T-helper 17 cell (primary cell): ENCODE results near the gene ARHGEF12. TPM values are rescaled to one million over a fixed set of nuclear protein-coding genes. Genes with fewer than 3 reads are reported as not detected.
A peak's percentile ranks its signal among the peaks of the same experiment; 100 is the strongest.

Experiments used
- ATAC-seq: fragments of 150-1000 bp; cut with Tn5 transposase; 2 replicates; pipeline ENCODE4 v1.10.0; 2021; ENCODE audit warnings: mild to moderate bottlenecking, moderate library complexity
- DNase-seq, 3 donors: peaks; one replicate each; pipeline versions ENCODE4 v3.0.0 to v3.0.0-alpha.2; 2020 to 2021
- H3K9me3 ChIP-seq: one replicate; pipeline ENCODE4 v1.7.0; 2013; ENCODE audit warnings: low read length, mild to moderate bottlenecking; ENCODE audit not compliant: control insufficient read depth, poor library complexity, severe bottlenecking
- H3K27ac Mint-ChIP-seq: one replicate; pipeline ENCODE4 v1.8.0; 2022; ENCODE audit warnings: mild to moderate bottlenecking, moderate library complexity, mixed read lengths
- H3K27me3 Mint-ChIP-seq: one replicate; pipeline ENCODE4 v1.8.0; 2022; ENCODE audit warnings: mixed read lengths
- H3K36me3 Mint-ChIP-seq: one replicate; pipeline ENCODE4 v1.8.0; 2022; ENCODE audit warnings: low read depth, mixed read lengths
- H3K4me1 Mint-ChIP-seq: one replicate; pipeline ENCODE4 v1.8.0; 2022; ENCODE audit warnings: mild to moderate bottlenecking, mixed read lengths
- H3K4me3 Mint-ChIP-seq: one replicate; pipeline ENCODE4 v1.8.0; 2022; ENCODE audit warnings: mild to moderate bottlenecking, moderate library complexity, mixed read lengths
- total RNA-seq, 4 donors: library from RNA in 2 of 4; stranded (reverse) in 2 of 4; gene quantifications; one replicate each; pipeline ENCODE4 v1.2.3 and lab custom pipeline; 2022 to 2026

Gene ARHGEF12, protein sequence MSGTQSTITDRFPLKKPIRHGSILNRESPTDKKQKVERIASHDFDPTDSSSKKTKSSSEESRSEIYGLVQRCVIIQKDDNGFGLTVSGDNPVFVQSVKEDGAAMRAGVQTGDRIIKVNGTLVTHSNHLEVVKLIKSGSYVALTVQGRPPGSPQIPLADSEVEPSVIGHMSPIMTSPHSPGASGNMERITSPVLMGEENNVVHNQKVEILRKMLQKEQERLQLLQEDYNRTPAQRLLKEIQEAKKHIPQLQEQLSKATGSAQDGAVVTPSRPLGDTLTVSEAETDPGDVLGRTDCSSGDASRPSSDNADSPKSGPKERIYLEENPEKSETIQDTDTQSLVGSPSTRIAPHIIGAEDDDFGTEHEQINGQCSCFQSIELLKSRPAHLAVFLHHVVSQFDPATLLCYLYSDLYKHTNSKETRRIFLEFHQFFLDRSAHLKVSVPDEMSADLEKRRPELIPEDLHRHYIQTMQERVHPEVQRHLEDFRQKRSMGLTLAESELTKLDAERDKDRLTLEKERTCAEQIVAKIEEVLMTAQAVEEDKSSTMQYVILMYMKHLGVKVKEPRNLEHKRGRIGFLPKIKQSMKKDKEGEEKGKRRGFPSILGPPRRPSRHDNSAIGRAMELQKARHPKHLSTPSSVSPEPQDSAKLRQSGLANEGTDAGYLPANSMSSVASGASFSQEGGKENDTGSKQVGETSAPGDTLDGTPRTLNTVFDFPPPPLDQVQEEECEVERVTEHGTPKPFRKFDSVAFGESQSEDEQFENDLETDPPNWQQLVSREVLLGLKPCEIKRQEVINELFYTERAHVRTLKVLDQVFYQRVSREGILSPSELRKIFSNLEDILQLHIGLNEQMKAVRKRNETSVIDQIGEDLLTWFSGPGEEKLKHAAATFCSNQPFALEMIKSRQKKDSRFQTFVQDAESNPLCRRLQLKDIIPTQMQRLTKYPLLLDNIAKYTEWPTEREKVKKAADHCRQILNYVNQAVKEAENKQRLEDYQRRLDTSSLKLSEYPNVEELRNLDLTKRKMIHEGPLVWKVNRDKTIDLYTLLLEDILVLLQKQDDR (N-terminal part only)
- total RNA-seq (10 to 100 TPM; 12.9 to 31.3 TPM), total RNA-seq (lab: John Stamatoyannopoulos, UW) (27.6 to 83.9 reads per million in 2 donors)

DNA sequence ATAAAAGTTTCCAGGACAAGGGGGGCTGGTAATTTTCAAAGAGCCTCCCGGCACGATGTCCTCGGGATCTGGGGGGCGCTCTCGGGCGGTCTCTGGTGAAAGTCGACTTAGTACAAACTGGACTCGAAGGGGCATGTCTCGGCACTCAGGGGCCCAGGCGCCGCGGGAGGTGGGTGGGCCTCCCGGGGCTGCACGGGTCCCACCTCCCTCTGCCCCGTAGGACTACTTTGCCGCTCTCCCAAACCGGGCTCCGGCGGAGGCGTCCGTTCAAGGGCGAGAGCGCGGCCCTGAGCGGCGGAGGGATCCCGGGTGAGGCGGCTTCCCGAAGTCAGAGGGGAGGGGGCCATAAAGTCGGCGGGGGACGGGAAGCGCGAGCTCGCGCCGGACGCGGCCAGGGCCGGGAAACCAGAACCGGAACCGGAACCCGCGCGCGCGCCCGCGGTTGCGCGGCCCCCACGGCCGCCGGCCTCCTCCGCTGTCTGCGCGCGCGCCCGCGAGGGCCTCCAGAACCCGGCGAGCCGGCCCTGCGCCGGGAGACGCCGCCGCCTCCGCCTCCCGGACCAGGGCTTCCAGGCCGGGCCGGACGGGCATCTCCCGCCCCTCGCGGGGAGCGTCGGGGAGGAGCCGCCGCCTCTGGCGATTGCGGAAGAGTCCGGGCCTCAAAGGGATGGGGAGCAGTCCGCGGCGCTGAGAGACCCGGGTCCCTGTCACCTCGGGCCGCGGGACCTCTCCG lies at the start of gene ARHGEF12:
Gene ARHGEF12 (plus strand): TSS at position 506 of the 733 bp plus-strand sequence. CDS start 831 bp downstream, outside the sequence.
- peaks cover 26% of the 10 kb centered on the region for H3K27me3 Mint-ChIP-seq

DNA sequence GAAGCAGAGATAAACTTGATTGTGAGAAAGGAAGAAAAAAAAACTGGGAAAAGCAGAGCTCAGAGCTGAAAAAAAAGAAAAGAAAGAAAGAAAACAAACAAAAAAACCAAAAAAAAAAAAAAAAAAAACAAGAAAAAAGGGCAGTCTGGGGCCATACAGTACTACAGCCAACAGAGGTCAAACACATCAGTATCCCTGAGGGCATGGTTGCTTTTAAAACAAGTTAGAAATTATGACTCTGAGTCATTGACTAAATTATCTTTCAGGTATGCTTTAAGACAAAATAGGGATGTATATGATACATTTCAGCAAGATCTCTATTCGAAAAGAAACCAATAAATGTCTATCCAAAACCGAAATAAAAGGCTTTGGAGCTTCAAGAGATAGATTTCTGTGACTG lies 48.2 kb upstream of the ARHGEF12 start:
- H3K9me3 ChIP-seq: no peaks in the 10 kb centered on the region
- DNase-seq (no peak), ATAC-seq (no peak)
- peaks cover 2% of the 10 kb centered on the region for H3K36me3 Mint-ChIP-seq
- H3K27ac Mint-ChIP-seq: no peak overlapping the region
- peaks cover 4% of the 10 kb centered on the region for H3K4me1 Mint-ChIP-seq
- no peak overlapping the region for H3K4me3 Mint-ChIP-seq
- peaks cover 49% of the 10 kb centered on the region for H3K27me3 Mint-ChIP-seq

More for the DNA sequence above, at the start of gene ARHGEF12:
- Mint-ChIP-seq H3K27ac (peak within 1 kb of the TSS; percentile 62), H3K36me3 (no peaks in the 10 kb centered on the region), H3K4me3 (peak within 1 kb of the TSS; percentile 93), H3K4me1 (peaks cover 24% of the 10 kb centered on the region)
- ATAC-seq (peak; percentile 65), DNase-seq (peak; percentile 46 to 61 (median 49))
- peaks cover 4% of the 10 kb centered on the region for H3K9me3 ChIP-seq

DNA sequence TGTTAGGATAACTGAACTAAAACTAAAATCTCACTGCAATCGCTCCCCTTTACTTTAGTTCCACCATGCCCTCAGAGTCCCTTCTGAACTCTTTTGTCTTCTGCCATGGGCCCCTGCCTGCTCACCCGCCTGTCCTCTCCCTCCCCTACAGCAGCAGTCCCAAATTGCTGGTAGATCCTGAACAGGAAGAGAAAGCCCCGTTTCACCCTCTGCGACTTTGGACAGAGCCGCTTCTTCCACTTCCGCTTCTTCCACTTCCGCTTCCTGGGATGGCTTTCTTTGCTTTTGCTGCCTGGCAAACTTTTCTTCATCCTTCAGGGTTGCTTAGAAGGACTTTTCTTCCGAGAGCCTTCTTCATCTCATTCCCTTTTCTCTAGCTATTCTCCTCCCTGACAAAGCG lies 46.8 kb upstream of the ARHGEF12 start:
- DNase-seq (no peak), ATAC-seq (no peak)
- H3K9me3 ChIP-seq: no peaks in the 10 kb centered on the region
- Mint-ChIP-seq H3K4me3 (no peak overlapping the region), H3K27ac (no peak overlapping the region), H3K4me1 (peaks cover 4% of the 10 kb centered on the region), H3K36me3 (peaks cover 2% of the 10 kb centered on the region), H3K27me3 (peaks cover 63% of the 10 kb centered on the region)

DNA sequence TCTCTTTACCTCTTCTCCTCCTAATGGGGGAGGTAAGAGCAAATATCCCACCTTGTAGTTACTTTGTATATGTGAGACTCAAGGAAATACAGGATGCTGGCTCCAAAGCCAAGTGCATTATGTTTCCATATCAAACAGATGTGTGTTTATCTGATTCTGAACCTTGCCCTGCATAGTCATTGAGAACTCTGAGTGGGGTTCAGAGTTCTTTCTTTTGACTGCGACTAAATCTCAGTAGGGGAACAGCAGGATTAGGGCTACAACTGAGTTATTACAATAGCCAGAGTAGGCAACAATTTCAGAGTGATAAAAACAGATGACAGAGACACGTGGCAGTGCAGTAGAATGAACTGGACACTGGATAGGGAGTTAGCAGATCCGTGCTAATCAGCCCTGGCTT lies 45.3 kb upstream of the ARHGEF12 start:
- Mint-ChIP-seq H3K36me3 (peaks cover 2% of the 10 kb centered on the region), H3K27me3 (peaks cover 74% of the 10 kb centered on the region)

DNA sequence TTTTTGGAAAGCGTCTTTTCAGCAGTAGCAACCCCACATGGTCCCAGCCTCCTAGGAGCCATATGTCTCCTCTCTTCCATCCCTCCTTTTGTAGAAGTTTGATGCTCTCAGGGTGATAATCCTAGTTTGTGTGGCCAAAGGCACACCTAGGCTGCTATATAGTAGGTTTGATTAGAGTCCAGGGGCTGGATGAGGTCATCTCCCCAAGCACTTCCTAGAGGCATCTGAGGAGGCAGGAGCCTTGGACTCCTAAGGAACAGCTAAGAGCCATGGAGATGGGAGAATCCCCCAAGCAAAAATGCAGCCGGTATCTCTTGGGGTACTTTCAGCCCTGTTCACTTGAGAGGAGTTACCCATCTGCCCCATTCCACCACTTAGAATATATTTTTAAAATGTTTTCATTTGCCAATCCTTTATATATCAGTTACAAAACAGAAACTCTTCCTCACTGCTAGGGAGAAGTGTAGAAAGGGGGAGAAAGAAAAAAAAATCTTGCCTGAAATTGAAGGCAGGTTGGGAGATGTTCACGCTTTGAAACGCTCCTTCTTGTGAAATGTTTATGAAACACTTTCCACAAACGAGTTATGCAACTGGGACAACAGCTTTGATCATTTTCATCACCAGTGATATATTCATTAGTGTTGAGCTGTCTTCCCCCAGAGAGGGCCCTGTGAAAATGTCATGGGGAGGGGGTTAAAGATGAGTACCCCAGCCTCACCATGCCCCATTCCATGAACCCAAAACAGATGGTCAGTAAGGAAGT lies 43.0 kb upstream of the ARHGEF12 start:
- no peaks in the 10 kb centered on the region for H3K9me3 ChIP-seq
- peaks cover 8% of the 10 kb centered on the region for H3K4me1 Mint-ChIP-seq
- no peak overlapping the region for H3K27ac Mint-ChIP-seq
- DNase-seq (no peak), ATAC-seq (no peak)
- no peak overlapping the region for H3K4me3 Mint-ChIP-seq
- peaks cover 76% of the 10 kb centered on the region for H3K27me3 Mint-ChIP-seq
- no peaks in the 10 kb centered on the region for H3K36me3 Mint-ChIP-seq

More for the DNA sequence above, 45.3 kb upstream of the ARHGEF12 start:
- no peaks in the 10 kb centered on the region for H3K9me3 ChIP-seq
- Mint-ChIP-seq H3K4me3 (no peak overlapping the region), H3K4me1 (peaks cover 4% of the 10 kb centered on the region), H3K27ac (no peak overlapping the region)
- ATAC-seq (no peak), DNase-seq (no peak)

DNA sequence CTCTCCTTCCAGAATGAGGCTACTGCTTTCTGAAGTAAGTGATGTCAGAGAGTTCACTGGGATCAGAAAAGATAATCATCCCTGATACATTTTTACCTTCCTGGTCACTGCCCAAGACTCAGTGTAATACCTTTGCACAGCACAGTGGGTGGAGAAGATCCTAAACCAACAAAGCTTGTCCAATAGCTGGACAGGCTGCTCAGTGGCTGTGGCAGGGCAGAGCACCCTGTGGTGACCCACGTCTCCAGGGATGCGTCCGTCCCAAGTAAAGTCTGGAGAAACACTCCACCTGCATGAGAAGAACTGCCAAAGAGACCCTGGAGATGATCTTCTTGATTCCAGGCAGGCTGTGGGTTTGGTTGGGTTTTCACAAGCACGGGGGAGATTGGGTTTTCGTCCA lies 42.1 kb upstream of the ARHGEF12 start:
- no peaks in the 10 kb centered on the region for H3K9me3 ChIP-seq
- H3K4me1 Mint-ChIP-seq: peaks cover 9% of the 10 kb centered on the region
- H3K27ac Mint-ChIP-seq: no peak overlapping the region
- H3K4me3 Mint-ChIP-seq: no peak overlapping the region
- H3K36me3 Mint-ChIP-seq: no peaks in the 10 kb centered on the region
- DNase-seq (no peak), ATAC-seq (no peak)
- H3K27me3 Mint-ChIP-seq: peaks cover 80% of the 10 kb centered on the region

DNA sequence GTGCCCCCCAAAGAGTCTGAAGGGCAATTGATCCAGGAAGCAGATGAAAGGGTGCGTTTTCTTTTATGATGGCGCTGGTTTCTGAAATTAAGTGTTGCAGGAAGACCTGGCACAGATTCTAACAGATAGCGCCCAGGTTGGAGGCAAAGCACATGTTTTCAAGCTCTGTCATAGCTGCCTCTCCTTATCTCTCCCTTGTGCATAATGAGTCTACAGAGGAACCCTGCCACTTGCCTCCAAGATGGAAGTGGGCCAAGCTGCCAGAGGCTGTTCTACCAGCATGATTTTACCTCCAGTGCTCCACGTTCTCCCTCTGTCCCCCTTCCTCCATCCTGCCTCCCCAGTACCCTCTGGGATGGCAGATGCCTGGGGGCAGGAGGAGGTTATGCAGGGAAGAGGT lies 41.1 kb upstream of the ARHGEF12 start:
- Mint-ChIP-seq H3K4me3 (no peak overlapping the region), H3K27ac (no peak overlapping the region), H3K27me3 (peaks cover 76% of the 10 kb centered on the region), H3K36me3 (no peaks in the 10 kb centered on the region), H3K4me1 (peaks cover 4% of the 10 kb centered on the region)
- ATAC-seq (no peak), DNase-seq (no peak)
- no peaks in the 10 kb centered on the region for H3K9me3 ChIP-seq

DNA sequence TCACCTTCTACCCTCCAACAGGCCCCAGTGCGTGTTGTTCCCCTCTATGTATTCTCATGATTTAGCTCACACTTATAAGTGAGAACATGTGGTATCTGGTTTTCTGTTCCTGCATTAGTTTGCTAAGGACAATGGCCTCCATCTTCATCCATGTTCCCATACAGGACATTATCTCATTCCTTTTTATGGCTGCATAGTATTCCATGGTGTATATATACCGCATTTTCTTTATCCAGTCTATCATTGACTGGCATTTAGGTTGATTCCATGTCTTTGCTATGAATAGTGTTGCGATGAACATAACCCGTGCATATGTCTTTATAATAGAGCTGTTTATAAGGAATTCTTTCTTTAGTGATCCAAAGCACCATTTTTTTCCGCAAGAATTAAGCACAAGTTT lies 39.7 kb upstream of the ARHGEF12 start:
- DNase-seq: no peak
- ATAC-seq: no peak
- Mint-ChIP-seq H3K36me3 (no peaks in the 10 kb centered on the region), H3K27me3 (peaks cover 66% of the 10 kb centered on the region), H3K4me1 (peaks cover 4% of the 10 kb centered on the region), H3K4me3 (no peak overlapping the region), H3K27ac (no peak overlapping the region)
- H3K9me3 ChIP-seq: no peaks in the 10 kb centered on the region

DNA sequence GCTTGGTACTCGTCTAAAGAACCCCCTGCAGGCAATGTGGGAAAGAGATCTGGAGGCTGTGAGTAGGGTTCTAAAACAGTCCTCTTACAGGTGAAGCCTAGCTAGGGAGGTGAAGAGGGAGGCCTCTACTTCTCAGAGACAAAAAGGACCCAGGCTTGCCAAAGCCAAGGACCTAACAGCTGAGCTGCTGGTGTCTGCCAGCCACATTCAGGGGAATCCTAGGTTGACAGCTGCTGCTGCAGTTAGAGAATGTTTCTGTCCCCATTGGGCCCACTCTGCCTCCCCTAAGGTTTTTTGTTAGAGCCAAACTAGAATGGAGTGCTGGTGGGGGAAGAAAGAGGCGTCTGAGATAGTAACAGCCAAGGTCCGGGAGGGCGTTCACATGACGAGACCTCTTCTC lies 37.8 kb upstream of the ARHGEF12 start:
- ATAC-seq (no peak), DNase-seq (no peak)
- Mint-ChIP-seq H3K36me3 (no peaks in the 10 kb centered on the region), H3K4me3 (no peak overlapping the region), H3K27ac (no peak overlapping the region), H3K27me3 (peaks cover 70% of the 10 kb centered on the region), H3K4me1 (peaks cover 9% of the 10 kb centered on the region)
- no peaks in the 10 kb centered on the region for H3K9me3 ChIP-seq

DNA sequence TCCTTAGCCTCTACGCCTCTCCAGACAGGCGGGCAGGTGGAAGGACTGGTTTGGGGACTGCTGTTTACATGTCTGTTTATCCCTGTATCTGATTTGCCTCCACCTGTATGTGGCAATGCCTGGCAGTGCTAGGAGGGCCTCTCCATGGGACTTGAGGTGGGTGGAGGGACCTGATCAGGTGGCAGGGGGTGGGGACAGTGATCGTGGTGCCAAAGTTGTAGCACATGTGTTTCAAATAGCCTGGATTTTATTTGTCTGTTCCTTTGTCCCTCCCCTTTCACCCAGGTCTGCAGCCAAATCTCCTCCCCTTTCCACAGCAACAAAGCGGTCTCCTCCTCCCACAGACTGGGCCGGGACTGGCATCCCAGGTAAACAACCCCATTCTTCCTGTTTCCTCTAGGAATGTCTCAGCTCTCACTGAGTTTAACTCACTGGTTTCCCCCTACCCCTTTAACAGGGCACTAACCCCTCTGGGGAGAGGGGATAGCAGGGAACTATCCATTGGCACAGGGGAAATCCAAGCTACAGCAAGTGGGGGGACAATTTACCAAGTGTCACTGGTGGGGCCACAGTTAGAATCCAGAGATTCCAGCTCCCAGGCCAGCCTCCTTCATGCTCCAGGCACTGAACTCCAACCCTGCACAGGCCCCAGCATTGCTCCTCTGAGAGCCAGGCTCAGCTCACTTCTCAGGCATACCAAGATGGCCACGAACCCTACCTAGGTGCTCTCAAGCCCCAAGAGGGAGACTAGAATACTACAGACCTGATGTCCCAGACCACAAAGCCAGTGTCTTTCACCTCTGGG lies 34.0 kb upstream of the ARHGEF12 start:
- Mint-ChIP-seq H3K36me3 (no peaks in the 10 kb centered on the region), H3K27ac (no peak overlapping the region), H3K4me1 (peaks cover 15% of the 10 kb centered on the region), H3K4me3 (no peak overlapping the region), H3K27me3 (peaks cover 56% of the 10 kb centered on the region)
- H3K9me3 ChIP-seq: no peaks in the 10 kb centered on the region
- ATAC-seq (no peak), DNase-seq (no peak)

DNA sequence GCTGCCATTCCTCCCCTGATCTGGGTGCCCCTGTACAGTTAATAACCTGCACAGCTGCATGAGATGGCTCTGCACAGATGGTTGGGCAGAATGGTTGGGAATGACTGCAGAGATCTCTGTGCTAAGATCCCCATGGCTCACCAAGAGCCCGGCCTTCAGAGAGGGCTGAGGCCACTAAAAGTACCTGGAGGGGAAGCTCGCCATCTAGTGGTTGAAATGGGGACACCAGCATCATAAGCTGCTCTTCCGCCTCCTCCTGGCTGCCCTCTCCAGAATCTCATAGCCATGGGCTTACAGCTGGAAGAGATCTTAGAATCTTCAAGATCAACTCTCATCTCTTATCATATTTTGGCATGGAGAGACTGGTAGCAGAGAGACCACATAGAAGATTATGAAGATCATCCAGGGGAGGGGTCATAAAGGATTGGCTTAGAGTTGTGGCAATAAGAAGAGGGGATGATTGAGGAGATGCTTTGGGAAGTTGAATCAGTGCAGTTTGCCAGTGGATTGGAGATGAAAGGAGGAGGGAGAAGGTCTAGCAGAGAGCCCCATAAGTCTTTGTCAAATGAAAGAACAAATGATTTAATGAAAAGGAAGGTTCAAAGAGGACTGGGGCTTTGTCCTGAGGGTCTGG lies 33.1 kb upstream of the ARHGEF12 start:
- no peaks in the 10 kb centered on the region for H3K9me3 ChIP-seq
- Mint-ChIP-seq H3K27ac (no peak overlapping the region), H3K27me3 (peaks cover 51% of the 10 kb centered on the region), H3K36me3 (no peaks in the 10 kb centered on the region), H3K4me3 (no peak overlapping the region), H3K4me1 (peaks cover 12% of the 10 kb centered on the region)
- peak; percentile 80 for ATAC-seq
- DNase-seq: peak; percentile 15 to 50 (median 32)
